Kasumi-1 (cell line): ENCODE data around the gene DTNBP1.
A peak's percentile ranks its signal among the peaks of the same experiment; 100 is the strongest.

ENCODE experiments used
- DNase-seq, 2 experiments: peaks; one replicate each; lab custom pipeline; 2025; lab: John Stamatoyannopoulos, UW

The DTNBP1 gene

DNA sequence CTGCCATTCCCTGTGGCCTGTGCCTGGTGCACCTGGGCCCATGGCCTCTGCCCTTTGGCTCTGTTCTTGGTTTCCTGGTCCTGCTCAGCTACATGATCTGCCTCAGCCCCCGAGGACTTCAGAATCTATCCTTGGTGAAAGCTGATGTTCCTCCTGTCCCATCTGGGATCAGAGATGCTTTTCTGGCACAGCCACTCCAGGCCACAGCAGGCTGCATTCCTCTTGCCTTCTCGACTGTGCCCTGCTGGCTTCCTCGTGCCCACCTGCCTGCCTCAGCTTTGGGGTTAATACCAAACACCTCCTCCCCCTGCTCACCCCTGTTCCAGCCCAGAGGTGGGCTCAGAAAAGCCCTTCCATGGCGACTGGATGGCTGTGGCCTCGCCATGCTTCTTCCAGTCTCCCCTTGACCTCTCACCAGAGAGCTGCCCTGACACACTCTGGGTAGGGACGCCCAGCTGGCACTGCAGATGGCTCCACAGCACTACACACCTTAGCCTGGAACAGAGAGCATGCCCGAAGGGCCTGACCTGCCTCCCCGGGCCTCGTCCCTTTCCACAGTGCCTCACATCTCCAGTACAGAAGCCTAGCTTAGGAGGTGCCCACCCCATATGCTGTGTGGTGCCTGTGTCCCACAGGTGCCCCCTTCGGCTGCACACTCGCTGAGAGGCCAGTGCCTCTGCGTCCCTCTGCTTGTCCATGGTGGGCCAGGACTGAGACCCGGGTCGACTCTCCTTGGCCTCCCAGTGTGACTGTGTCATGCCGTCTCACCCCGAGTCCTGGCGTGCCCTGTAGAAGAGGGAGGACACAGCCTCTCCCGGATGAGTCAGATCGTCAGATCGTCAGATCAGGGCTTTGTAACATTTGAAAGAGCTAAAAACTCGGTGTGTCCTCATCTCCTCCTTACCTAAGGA lies 148.8 kb downstream of the DTNBP1 start:
- DNase-seq = no peak

DNA sequence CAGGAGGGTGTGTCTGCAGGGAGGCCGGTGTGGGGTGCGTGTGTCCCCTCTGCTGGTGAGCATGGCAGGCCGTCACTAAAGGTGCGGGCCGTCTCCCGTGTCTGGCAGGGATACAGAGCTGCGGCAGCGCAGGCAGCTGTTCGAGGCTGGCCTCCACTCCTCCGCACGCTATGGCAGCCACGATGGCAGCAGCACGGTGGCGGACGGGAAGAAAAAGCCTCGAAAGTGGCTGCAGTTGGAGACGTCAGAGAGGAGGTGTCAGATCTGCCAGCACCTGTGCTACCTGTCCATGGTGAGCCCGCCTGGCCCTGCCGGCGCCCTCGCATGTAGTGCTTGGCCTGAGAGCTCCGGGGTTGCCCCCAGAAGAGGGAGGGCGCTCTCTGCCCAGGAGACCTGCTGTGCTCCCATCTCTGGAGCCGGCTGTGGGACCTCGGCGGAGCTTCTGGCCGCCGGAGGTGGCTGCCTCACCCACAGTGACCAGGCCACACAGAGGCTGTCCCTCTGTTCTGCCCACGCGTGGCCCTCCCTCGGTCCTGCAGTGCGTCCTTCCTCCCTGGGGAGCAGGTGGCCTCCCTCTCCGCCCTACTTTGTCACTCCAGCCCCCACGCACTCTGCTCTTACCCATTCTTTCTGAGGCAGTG lies 149.6 kb downstream of the DTNBP1 start:
- DNase-seq = no peak

DNA sequence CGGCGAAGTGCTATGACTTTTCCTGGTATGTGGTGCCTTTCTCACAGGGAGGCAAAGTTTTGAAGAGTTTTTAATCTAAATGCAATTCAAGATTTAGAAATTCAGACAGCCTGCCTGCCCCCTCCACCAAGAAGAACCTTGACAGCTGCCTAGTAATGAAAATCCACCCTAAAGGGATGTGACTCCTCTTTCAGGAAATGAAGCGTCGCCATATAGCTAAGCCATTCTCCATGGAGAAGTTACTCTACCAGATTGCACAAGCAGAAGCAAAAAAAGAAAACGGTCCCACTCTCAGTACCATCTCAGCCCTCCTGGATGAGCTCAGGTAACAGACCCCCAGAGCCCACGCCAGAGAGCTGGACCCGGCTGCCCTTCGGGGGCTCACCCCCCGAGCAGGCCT lies 150.1 kb downstream of the DTNBP1 start:
- DNase-seq = peak in 1 of 2 experiments; percentile 17

DNA sequence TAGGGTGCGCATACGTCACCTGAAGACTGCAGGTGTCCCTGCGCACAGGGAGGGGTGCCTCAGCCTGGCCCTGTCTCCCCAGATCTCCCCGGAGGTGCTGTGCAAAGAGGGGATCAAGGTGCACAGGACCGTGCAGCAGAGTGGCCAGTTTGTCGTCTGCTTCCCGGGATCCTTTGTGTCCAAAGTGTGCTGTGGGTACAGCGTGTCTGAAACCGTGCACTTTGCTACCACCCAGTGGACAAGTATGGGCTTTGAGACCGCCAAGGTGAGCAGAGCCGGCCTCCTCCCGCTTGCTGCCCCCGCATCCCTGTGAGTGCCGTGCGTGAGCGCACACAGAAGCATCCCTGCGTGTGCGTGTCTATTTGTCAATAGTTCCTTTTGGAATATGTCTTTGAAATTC lies 150.7 kb downstream of the DTNBP1 start:
- DNase-seq = no peak

DNA sequence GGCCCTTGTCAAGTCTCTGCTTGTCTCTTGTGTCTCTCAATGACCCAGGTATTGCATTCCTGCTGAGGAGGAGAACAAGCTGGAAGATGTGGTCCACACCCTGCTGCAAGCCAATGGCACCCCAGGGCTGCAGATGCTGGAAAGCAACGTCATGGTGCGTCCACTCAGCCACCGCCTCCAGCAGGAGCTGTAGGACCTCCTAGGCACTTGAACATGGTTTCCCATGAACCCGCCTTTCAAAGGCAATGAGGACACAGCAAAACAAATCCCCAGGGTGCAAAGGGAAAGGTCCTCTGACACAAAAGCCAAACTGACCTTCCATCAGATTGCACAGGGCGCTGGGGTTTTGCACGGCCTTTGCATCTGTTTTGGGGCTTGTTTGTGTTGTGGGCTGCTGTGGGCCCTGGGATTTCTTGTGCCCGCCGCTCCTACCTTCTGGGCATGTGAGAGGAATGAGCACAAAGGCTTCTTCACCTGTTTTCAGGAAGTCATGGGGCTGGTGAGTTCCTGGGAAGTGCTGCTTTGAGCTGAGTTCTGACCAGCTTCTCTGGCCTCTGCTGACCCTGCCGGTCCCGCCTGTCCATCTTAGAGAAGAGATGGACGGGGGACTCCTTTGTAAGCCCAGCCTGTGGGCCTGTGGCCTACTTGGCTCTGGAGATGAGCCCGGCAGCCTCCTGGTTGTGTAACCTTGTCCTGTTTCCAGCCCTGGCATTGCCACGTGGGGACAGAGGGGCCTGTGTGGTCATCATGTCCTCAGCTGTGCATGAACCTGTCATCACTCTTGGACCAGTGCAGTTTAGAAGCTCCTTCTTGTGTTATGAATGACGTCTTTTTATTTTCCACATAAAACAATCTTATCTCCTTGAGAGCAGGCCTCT lies 151.3 kb downstream of the DTNBP1 start:
- DNase-seq = no peak

DNA sequence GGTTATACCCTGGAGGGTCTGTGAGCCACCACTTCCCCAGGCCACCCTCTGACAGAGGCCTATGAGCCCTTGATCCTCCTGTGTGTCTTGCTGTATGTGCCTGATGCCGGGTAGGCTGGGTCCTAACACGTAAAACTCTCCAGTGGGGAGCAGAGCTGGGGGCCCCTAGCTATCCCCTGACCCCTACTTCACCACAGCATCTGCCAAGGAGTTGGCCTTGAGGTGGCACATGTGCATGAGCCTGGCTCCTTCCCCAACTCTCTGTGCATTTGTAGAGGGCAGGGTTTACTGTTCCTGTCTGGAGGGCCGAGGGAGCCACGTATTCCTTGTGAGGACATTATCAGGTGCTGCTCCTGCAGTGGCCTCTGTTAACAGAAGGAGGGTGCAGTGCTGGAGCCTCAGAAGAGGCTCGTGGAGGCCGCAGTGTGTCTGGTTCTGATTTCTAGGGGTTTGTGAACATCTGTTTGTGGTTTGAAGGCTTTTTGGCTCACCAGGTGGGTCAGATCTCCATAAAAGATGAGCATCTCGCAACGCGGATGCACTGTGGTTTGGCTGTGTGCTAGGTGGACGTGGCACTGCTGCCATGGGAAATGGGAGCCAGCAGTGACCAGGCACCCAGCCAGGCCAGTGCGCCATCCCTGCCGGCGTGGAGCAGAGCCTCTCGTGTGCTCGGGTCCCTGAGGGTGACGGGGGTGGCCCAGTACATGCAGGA lies 152.1 kb downstream of the DTNBP1 start:
- DNase-seq = no peak

DNA sequence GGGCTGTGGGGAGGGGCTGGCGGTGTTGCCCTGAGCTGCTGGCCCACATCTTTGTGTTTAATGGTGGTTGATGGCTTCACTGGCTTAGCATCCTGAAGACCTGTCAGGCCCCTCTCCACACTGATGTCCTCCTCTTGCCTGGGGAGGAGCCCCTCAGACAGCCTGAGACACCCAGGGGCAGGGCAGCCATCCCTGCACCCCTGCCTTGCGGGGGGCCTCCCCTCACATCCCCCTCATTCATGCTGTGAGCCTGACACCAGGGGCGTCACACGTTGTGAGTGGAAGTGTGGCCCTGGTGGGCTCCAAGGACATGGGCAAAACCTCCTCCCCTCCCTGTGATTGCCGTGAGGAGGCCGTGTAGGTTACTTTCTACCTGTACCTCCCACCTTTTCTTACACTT lies 152.7 kb downstream of the DTNBP1 start:
- no peak for DNase-seq

DNA sequence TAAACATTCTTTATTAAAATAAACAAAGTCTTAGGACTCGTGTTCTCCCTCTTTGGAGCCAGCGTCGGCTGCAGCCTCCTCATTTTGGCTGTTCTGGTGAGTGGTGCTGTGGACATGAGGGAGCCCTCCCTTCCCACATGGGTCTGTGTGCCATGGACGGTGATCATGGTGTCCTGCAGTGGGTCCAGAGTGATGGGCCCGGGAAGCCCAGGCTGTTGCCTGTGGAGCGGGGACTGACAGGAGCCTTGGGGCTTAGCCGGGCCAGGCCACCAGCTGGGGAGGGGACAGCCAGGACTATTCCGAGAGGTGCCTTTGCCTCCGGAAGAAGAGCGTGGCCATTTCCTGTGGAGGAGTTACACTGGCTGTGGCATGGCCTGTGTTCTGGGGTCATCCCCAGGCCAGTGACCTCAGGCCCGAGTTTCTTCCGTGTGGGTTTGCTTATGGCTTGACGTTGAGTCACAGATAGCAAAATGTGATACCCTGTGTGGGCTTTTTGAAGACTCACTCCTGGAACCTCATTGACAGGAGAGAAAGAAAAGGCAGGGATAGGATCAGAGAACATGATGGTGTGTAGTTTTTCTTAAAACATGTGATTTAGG lies 153.4 kb downstream of the DTNBP1 start:
- no peak for DNase-seq

DNA sequence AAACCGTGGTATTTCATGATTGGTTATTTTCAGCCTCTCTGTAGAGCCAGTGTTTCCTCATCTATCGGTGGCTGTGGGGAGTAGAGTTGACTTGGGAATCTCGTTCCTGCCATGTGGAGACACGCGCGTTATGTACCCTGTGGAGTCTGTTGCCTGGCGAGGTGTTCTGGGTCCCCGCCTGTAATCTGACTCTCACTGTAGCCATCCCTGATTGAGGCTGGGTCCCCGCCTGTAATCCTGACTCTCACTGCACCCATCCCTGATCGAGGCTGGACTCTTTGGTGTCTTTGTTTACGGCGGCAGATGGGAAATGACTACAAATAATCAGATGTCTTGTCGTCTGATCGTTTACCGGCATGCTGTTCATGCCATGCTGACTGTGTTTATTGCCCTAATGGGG lies 153.9 kb downstream of the DTNBP1 start:
- DNase-seq = no peak

DNA sequence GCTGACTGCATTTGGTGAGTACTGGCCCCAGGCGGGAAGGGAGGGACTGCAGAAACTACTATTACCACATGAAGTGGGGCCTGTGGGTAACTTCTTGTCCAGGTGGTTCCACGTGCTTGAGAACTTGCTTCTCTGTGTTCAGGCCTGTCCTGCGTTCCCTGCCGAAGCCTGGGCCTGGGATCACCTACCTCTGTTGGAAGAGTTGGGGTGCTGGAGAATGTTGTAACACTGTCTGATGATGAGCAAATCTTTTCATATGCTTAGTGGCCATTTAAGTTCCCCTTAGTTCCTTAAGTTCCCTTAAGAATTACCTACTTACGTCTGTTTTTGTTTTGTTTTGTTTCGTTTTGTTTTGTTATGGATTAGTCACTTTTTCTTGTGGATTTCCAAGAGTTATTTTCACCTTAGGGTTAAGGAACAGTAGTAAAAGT lies 154.4 kb downstream of the DTNBP1 start:
- DNase-seq = no peak

DNA sequence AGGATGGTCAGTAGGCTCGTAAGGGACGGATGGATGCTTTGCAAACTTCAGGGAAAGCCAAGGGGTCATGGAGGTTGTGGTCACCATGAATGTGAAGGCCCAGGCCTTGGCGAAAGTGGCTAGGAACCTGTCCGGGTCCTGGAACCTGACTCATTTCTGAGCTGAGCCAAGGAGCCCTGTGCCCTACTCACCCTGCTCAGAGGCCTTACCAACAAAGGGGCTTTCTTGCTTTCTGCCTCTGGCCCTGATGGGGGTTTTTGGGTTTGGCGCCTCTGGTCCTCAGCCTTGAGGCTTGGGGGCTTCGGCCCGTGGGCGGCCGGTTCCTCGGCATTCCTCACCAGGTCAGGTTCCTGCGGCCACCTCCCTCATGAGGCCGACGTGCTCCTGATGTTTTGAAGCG lies 155.1 kb downstream of the DTNBP1 start:
- no peak for DNase-seq

DNA sequence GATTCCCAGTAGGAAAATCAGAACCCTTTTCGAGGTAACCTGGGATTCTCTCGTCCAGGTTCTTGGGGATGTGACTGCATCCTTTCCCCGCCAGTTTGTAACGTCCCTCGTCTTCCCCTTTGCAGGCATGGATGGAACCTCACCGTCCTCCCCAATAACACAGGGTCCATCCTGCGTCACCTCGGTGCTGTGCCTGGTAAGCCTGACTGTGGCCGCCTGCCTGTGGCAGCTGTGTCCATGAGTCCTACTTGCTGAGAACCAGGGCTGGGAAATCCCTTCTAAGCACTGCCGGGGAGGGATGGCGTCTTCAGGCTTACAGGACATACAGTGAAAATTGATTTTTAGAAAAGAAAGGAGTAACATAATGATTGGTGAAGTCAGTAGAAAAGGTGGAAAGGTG lies 155.6 kb downstream of the DTNBP1 start:
- no peak for DNase-seq

DNA sequence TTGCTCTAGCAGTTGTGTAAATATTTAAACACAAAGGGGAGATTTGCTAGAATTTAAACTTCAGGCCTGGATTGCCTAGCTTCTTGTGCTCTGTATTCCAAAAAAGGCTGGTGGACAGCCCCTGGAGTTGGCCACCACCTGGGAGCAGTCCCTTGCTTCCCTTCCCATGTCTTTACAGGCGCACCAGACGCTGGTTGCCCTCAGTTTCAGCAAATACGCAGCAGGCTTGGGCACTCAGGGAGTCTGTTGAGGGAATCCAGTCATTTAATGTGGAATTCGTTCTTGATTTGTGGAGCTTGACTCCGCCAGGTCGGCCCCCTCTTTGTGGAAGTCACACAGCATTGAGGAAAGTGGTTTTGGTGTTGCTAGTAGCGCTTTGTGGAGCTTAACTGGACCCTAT lies 156.8 kb downstream of the DTNBP1 start:
- no peak for DNase-seq

DNA sequence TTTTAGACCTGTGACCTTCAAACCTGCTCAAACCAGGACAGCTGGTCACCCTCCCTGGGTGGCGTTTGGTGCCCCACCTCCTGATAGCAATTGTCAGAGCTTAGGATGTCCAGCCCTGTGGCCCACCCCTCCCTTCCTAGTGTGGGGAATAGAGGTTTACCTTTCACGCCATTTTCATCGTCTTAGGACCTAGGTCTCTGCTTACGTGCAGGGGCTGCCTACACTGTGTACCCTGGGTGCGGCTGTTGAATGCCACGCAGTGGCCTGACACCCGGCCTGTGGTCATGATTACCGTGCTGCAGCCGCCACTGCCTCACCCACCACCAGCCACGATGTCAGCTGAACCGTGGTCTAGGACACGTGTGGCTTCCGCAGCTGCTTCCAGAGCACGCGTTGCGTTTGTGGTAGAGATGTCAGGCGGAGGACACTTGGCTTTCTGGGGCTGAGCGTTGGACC lies 157.3 kb downstream of the DTNBP1 start:
- no peak for DNase-seq

DNA sequence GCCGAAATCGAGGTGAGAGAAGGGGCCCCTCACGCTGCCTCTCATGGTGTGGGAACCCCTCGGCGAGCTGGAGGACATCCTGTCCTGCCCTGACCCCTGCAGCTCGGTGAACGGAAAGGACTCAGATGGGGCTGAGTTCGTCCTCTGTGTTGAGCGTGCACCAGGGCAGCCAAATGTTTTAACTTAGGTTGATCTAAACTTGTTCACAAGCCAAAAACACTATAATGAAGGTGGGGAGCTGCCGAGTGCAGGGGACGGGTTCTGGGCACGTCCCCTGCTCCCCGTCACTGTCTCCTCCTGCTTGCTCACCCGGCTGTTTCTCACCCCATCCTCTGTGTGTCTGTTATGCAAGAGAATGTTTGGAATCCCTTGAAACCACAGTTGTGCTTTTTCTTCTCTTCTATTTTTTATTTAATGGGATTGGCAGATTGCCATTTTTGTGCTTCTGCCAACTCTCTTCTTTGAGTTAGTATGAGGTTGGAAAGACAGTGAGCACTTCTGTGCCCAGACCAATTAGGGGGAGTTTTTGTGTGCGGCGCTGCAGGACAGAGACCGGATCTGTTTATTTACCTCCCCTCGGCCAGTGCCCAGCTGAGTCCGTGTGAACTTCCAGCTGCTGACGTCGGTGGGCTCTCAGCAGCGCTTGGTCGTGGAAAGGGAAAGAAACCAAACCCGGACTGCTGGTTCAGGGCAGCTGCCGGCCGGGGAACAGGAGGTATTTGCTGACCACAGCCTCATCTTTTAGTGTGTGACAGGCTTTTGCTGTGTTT lies 158.1 kb downstream of the DTNBP1 start:
- peak; percentile 20 to 31 for DNase-seq

DNA sequence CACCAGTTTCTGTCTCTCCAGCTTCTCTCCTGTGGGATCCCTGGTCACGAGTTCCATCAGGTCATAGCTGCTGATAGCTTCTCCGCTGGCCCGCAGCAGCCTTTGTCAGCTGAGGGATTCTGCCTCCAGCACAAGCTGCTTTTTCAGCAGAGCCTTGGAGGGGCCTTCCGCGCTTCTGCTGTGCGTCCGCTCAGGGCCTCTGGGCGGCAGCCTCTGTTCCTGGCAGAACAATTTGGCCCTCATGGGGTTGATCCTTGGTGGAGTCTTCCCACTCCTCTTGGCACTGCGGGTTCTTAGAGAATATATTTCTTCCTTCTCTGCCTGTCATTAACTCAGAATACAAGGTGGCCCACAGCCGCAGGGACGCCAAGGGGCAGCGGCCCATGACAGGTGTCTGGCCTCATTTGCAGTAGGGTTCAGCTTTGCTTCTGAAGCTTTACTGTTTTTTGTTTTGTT lies 158.8 kb downstream of the DTNBP1 start:
- no peak for DNase-seq

DNA sequence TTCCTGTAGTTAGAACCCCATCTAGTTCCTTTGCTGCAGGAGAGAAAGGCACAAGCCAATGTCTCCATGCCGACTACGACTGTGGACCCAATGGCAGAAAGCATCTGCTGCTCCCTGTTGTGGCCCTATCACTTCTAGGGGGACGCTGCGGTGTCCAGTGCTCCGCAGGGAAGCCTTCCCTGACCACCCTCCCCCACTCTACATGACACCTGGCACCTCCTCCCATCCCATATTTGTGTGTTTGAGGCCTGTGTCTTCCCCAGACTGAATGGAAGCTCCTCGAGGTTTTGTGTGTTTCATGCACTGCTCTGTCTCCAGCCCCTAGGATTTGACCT lies 159.5 kb downstream of the DTNBP1 start:
- DNase-seq = no peak

DNA sequence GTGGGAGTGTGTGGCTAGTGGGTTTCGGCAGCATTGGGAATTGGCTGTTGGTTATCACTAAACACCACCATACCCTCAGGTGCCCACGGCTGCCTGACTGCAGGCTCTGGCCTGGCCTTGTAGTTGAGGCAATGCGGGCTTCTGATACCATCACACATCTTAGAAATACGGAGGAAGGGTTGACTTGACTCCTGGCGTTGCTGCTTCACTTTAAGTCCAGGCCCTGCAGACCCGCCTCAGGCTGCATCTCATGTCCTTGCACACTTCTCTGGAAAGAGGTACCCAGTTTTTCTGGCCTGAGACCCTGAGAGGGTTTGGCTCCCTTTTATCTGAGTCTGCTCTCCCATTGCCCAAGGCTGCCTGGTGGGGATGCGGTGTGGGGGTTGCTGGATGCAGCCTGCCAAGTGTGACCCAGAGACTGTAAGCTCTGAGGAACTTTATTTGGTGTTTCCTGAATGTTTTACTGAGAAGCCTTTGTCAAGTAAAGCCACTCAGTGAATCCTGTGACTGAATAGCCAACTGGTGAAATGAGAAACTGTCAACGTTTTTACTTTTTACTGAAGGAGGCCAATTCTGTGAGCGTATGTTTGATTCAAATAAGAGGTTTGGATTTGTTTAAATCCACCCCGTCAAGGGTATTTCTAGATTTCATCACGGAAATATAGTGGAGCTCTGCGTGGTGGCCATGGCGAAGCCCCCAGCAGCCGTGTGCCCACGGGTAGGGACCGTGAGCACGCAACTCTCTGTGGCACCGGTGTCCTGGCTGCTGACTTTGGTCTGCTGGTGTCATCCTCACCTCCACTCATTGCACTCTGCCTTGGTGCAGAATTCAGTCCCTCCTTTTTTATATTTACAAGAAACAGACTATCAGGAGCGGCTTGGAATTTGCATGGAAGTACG lies 160.1 kb downstream of the DTNBP1 start:
- no peak for DNase-seq

DNA sequence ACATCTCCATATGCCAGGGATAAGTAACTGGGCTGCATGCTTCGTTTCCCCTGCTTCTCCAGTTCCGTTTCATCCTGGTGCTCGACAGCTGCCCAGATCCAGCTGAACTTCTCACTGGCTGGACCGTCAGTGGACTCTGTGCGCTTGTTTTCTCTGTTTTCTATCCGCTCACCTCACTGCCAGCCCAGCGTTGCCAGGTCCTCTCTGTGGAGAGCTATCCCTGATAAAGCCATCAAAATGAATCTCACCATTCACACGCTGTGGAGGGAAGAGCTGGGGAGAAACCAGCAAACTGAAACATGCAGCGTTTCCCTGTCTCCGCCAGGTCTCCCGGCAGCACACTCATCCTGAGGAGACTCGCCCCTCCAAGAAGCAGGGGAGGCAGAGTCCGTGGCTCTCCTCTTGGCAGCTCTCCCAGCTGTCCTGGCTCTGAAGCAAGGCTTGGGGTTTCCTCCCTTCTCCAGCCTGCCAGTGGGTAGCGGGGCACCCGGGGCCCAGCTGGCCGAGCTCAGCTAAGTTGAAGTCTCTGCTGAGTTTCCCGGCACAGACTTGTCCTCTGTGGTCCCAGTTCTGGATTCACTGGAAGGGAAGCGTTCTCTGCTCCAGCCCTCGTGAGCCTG lies 160.9 kb downstream of the DTNBP1 start:
- DNase-seq = peak; percentile 34 to 43
